EH (cell line): ENCODE measurements around the gene MCRIP2.

Experiments used
- DNase-seq: peaks from one replicate; pipeline ENCODE4 v3.0.0-alpha.2; 2015; ENCODE audit warnings: low read depth

MCRIP2 gene

DNA sequence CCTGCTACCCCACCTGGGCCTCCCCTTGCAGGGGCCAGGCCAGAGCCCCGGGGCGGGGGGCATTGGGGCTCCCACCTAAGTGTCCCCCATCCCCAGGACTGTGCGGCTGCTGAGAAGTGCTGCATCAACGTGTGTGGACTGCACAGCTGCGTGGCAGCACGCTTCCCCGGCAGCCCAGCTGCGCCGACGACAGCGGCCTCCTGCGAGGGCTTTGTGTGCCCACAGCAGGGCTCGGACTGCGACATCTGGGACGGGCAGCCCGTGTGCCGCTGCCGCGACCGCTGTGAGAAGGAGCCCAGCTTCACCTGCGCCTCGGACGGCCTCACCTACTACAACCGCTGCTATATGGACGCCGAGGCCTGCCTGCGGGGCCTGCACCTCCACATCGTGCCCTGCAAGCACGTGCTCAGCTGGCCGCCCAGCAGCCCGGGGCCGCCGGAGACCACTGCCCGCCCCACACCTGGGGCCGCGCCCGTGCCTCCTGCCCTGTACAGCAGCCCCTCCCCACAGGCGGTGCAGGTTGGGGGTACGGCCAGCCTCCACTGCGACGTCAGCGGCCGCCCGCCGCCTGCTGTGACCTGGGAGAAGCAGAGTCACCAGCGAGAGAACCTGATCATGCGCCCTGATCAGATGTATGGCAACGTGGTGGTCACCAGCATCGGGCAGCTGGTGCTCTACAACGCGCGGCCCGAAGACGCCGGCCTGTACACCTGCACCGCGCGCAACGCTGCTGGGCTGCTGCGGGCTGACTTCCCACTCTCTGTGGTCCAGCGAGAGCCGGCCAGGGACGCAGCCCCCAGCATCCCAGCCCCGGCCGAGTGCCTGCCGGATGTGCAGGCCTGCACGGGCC lies 8.9 kb upstream of the MCRIP2 start:
- DNase-seq: no peak

DNA sequence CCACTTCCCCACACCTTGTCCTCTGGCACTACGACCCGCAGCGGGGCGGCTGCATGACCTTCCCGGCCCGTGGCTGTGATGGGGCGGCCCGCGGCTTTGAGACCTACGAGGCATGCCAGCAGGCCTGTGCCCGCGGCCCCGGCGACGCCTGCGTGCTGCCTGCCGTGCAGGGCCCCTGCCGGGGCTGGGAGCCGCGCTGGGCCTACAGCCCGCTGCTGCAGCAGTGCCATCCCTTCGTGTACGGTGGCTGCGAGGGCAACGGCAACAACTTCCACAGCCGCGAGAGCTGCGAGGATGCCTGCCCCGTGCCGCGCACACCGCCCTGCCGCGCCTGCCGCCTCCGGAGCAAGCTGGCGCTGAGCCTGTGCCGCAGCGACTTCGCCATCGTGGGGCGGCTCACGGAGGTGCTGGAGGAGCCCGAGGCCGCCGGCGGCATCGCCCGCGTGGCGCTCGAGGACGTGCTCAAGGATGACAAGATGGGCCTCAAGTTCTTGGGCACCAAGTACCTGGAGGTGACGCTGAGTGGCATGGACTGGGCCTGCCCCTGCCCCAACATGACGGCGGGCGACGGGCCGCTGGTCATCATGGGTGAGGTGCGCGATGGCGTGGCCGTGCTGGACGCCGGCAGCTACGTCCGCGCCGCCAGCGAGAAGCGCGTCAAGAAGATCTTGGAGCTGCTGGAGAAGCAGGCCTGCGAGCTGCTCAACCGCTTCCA lies 8.1 kb upstream of the MCRIP2 start:
- no peak for DNase-seq

DNA sequence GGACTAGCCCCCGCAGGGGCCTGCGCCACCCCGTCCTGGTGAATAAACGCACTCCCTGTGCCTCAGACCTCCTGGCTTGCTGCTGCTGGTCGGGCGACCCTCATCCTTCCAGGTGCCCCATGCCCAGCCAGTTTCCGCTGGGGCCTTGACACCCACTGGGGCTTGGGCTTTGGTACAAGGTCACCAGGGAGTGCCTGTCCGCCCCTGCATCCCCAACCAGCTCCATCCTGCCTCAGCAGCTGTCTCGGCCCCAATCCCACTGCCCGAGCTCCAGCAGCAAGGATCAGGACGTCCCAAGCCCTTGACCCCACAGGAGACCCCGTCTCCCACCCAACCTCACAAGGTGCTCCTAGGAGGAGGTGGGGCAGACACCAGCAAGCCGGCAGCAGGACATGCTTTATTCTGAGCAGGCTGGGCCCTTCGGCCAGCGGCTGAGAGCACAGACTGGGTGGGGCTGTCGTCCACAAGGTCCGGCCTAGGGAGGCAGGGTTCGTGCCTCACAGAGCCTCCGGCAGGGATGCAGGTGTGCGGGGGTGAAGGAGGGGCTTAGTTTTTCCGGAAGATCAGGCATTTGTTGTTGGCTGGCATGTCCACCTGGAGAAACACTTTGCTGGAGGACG lies 7.5 kb upstream of the MCRIP2 start:
- no peak for DNase-seq

DNA sequence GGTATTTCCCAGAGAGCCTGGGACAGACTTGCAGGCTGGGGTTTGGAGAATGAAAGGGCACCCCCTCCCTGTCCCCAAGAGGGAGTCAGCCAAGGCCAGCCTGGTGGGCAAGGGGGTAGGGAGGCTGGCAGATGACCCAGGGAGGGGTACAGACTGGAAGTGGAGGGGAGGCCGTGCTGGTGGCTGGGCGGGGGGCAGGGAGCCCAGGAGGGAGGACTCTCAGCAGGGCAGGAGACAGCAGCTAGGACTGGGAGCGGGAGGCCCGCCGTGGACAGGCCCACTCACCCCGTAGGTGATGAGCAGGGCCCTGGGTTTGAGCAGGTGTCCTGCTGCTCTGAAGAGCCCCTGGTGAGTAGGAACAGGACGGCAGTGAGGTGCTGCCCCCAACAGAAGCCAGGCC lies 6.6 kb upstream of the MCRIP2 start:
- DNase-seq: no peak

DNA sequence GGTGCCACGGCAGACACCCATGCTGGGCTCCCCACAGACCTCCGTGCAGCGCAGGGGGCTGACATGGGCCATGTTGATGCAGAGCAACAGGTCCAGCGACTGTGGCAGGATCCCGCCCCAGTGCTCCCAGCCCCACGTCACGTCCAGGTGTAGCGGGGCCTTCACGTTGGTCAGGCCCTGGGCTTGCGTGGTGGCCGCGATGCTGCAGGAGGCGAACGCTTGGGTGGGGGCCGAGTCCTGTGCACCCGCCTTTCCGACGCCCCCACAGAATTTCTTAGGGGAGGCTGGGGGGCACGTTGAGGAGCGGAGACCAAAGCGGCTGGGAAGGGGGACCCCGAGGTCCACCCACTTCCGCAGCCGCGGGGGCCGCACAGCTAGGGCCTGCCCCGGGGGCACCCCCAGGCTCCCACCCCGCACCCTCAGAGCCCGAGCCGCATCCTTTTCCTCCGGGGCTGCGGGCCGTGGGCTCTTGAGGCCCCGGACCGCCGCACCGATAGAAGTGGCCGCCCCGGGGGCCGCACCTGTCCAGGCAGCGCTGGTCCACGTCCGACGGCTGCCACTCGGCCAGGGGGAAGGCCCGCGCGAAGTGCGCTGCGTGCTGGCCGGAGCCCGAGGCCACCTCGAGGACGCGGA lies 5.9 kb upstream of the MCRIP2 start:
- no peak for DNase-seq

DNA sequence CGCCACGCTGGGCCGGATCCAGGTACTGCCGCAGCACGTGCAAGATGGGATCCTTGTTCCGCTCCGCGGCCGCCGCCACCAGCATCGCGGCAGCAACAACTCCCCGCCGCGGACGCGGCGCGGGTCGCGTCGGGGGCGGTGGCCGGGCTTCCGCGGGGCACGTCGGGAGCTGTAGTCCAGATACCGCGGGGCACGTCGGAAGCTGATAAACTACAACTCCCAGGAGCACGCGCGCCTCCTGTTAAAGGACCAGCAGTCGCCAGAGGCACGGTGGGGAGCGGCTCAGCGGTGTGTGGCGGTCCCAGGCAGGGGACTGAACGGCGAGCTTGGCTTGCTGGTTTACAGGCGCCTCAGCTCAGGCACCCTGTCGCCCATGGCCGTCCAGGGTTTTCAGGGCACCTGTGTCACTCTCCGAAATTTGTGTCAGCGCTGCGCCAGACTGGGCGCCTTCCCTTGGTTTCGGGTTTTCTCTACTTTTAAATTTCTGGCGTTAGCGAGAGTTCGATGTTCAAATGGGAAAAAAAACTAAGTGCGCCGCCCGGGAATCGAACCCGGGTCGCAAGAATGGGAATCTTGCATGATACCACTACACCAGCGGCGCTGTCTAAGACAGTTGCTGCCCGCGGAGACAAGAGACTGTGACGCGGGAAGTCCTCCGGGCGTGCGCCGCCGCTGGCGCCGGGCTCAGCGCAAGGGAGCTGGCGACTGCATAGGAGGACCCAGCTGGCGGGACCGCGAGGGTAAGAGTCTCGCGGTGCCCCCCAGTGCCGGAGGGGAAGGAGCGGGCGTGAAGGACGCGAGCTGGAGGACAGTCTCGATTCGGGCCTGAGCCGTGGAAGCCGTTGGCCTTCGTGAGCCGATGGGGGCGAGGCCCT lies 5.2 kb upstream of the MCRIP2 start, which contains the start of gene METTL26:
TSS of gene METTL26 (minus strand) at position 100 of the 875 bp plus-strand sequence. CDS start at position 85, 15 bp downstream.
- DNase-seq: peak; percentile 96

DNA sequence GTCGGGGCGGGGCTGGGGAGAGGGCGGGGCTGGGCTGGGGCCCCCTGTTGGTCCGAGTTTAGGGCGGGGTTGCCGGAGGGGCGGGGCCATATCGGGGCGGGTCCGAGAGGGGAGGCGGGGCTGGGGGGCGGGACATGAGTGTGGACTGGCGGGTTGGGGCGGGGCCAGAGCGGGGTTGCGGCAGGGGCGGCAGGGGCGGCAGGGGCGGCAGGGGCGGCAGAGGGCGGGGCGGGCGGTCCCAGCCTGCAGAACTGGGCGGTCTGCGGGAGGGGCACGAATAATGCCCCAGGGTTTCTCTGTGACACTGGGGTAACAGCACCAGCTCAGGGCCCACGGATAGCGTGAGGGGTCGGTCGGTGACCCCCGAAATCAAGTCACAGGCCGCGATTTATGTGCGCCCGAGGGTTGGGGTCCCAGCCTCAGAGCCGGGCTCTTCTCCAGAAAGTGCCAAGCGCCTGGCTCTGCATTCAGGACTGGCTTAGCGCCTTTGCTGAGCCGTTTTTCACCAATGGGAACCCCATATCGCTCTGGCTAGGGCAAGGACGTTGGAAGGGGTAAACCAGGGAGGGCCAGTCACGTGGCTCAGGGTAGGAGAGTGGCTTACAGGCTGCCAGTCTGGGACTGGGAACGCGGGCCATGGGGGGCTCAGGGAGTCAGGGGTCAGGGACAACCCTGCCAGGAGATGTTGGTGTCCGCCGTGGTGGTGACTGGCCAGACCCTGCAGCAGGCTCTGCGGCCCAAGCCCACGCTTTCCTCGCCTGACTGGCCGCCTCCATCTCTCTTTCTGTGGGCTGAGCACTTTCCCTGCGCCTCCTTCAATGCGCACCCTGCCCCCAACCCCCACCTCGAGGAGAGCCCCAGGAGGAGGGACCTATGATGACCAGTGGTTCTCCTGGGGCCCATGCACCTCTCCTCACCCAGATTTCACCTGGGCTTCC lies 4.3 kb upstream of the MCRIP2 start:
- peak; percentile 92 for DNase-seq

DNA sequence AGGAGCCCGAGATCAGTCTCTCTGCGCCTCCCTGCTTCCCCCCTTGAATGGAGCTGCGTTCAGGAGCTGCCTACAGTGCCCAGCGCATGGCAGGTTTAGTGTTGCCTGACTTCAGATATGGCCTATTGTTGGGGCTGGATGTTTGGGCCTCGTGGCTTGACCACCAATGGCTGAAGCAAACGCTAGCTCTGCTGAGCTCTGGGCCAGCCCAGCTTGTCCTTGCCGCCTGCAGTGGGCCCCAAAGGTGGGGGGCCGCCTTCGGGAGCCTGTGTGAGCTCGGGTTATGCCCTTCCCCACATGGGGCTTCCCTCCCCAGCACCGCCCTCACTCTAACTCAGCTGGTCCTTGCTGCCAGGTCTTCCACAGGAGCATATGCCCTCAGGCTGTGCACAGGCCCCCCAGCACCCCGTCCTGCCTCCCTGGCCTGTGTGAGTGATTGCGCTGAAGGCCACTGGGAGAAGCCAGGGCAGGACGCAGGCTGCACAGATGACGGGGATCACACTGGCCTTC lies 3.5 kb upstream of the MCRIP2 start:
- DNase-seq: no peak

DNA sequence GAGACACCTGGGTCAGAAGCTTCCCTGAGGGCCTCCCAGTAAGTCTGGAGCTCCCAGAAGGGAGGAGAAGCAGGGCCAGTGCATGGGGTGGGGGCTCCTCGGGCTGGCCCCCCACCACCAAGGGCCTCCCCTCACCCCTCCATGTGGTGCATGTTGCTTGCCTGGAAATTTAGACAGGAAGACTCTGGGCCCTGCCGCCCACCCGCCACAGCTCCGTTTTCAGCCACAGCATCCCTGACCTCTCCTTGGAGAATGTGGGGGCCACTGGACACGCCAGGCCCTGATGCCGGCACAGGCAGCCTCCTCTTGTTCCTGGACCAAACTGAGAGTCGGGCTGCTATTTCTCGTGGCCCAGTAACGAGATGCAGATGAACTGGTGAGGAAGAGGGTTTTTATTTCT lies 2.8 kb upstream of the MCRIP2 start:
- DNase-seq: no peak

DNA sequence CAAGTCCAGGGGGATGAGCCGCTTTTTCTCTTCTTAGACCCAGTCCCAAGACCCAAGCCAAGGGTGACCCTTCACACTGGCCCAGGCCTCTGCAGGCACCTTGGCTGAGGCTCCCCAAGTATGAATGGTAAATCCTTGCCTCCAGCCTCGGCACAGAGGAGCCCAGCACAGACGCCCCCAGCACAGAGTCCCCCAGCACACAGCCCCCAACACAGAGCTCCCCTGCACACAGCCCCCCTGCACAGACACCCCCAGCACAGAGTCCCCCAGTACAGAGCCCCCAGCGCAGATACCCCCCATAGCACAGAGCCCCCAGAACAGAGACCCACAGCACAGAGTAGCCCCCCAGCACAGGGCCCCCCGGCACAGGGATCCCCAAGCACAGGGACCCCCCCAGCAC lies 1.0 kb upstream of the MCRIP2 start:
- DNase-seq: no peak

DNA sequence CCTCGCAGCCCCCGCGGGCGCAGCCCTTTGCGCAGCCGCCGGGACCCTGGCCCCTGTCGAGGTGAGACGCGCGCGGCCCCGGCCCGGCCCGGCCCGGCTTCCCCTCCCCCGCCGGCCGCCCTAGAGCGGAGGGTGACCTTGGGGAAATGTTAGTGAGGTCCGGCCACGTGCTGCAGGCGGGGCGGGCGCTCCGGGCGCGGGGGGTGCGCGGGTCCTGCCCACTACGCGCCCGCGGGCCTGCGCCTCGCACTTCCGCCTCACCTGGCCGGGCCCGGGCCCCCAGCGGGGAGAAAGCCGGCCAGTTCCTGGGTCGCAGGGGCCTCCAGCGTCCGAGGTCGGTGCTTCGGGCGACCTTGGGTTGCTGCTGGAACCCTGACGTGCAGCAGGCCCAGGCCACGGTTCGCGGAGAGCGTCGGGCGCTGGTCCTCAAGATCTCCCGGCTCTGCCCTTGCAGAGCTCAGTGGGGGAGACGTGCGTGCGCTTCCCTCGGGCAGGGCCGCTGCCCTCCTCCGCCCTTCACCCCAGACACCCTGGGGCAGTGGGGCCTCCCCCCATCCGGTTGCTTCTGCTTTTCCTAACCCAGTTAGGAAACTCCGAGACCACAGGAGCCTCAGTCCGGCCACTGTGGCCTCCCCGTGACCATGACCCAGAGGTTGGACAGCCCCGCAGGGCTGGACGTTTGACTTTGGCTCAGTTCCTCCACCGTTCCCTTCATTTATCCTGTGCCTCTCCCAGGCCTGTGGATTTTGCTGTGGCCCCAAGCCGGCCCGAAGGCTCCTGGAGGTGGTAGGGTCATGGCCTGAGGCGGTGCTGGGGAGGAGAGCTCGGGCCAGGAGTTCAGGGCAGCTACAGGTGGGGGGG lies 791 bp downstream of the MCRIP2 start:
- DNase-seq: peak; percentile 31

DNA sequence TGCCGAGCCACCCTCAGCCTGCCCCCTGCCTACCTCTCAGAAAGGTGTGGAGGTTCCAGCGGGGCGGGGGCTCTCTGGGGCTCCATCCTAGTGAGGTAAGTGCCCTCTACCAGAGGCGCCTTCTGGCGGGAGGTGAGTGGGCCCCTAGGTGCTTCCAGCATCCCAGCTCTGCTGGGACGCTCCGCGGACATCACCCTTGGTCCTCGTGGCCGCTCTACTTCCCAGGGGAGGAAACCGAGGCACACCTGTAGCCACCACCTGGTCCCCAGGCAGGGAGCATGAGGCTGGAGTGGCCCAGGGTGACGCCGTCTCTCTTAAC lies 1.4 kb downstream of the MCRIP2 start:
- DNase-seq: no peak

DNA sequence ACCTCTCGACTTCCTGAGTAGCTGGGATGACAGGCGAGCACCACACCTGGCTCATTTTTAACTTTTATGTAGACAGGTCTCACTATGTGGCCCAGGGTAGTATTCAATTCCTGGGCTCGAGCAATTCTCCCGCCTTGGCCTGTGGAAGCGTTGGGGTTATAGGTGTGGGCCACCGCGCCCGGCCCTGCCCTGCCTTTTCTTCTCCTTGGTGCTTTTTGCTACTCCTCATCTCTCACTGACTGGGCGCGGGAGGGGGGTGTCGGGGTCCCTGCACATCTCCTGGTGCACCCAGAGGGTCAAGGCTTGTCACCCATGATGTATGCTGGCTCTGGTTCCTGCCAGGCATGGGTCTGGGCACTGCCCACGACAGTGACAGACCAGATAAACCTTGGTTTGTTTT lies 2.9 kb downstream of the MCRIP2 start:
- DNase-seq: no peak

DNA sequence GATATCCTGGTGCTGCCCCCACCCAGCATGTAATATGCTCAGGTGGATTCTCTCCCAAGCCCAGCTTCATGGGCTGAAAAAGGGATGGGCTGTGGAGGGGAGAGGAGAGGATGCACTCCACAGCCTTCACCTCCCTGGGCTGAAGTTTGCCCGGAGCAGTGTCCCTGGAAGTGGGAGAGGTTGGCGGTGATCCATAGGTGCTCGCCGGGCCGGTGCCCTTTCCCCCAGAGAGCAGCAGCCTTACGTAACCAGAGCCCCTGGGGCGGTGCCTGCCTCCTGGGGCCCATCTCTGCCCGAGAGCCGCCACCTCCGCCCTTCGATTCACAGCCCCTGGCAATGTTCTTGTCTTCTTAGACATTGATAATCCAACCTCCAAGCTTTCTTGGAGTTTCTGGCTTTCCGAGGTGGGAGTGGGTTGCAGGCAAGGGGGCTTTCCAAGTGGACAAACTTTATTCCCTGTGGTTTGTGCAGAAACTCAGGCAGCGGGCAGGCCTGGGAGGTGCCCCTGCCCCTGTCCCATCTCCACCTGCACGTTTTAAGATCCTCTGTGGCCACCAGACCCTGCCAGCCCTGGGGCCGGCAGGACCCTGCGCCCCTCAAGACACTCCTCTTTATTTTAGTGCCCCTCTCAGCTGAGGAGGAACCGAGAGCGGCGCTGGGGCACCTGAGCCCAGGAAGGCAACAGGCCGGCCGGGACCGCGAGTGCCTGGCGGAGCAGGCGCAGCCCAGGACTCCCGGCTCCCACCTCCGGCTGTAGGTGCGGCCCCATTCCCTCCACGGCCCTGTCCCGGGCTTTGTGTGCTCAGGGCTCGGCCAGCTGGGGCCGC lies 4.4 kb downstream of the MCRIP2 start:
- DNase-seq: no peak

DNA sequence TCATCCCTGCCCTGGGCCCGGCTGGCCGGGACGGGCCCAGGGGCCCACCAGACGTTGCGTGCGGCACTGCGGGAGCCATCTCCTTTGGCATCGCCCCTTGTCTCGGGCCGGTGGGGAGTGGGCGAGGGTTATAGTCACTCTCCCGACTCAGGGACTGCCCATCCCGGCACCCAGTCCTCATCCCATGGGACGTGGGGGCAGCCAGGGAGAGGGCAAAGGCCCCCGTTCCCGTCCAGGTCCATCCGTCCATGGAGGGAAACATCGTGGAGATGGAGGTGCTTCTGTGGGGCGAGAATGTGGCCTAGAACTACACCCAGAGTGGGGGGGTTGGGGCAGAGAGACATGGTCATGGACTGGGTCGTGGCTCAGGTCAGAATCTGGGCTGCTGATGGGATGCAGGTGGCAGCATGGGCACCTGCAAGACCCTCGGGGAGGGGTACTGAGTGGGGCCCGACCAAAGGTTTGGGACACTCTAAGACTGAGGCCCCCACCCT lies 5.1 kb downstream of the MCRIP2 start:
- DNase-seq: no peak

DNA sequence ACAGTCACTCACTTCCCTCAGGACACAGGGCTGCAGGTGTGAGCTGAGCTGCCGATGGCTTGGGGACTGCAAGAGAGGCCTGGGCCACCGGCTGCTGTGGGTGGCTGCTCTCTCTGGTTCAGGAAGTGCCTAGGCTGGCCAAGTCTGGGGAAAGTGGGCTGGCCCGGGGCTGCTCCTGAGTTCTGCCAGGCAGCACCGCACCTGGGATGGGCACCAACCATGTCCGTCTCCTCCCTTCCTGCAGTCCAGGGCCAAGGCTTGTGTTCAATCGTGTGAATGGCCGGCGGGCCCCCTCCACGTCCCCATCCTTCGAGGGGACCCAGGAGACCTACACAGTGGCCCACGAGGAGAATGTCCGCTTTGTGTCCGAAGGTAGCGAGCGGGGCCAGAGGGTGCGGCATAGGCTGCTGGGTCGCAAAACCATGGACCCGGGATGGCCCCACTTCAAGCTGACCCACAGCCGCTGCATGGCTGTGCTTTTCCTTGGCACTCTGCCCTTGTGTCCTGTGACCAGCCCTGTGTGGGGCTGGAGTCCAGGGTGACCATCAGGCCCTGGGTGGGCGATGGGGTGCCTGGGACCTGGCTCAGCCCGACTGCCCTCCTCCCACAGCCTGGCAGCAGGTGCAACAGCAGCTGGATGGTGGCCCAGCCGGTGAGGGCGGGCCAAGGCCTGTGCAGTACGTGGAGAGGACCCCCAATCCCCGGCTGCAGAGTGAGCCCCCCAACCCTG lies 5.7 kb downstream of the MCRIP2 start:
- DNase-seq: no peak

DNA sequence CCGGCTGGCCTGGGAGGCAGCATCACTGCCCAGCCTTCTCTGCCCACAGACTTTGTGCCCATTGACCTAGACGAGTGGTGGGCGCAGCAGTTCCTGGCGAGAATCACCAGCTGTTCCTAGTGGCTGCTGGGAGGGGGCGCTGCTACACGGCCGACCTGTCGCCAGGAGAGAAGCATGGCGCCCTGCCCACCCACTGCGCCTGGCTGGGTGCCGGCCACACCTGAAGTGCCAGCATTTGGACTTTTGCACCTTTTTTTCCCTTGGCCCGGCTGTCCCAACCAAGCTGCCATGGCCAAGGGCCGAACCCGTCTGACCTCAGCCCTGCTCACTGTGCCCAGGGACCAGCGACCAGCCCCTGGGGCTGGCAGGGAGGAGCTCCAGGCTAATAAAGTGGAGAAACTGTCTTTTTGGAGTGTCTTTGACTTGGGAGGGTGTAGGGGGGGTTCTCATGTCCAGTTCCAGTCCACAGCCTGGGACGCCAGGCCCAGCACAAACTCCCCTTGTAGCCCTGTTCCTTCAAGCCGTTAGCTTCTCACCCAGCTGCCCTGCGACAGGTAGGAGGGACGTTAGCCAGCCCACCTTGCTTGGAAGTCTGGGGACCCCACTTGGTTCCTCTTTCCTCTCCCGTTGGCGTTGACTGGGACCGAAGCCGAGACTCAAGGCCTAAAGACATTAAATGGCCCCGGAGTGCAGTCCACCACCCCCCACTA lies 6.6 kb downstream of the MCRIP2 start:
- DNase-seq: peak; percentile 33
